Thyroid gland (tissue), 4 donors: ENCODE data around the gene RRP9. TPM values are rescaled to one million over a fixed set of nuclear protein-coding genes. Genes with fewer than 3 reads are reported as not detected.

Source experiments
- DNase-seq, 2 donors: peaks; one replicate each; pipeline ENCODE4 v3.0.0-alpha.2; 2019
- H3K27ac ChIP-seq, 3 donors: fragments of 200-600 bp; sonication (generic); 1 replicate in 2 of 3; 2 replicates in 1 of 3; pipeline ENCODE4 v1.5.1; 2016 to 2019; ENCODE audit warnings: mild to moderate bottlenecking in 1 of 3, moderate library complexity in 1 of 3
- H3K27me3 ChIP-seq: fragments of 200-600 bp; sonication (generic); one replicate; pipeline ENCODE4 v1.5.1; 2019
- H3K36me3 ChIP-seq, 2 donors: fragments of 200-600 bp; sonication (generic); one replicate each; pipeline ENCODE4 v1.5.1; 2016 to 2019
- H3K4me1 ChIP-seq, 2 donors: fragments of 200-600 bp; sonication (generic); one replicate each; pipeline ENCODE4 v1.5.1; 2017 to 2019
- H3K4me3 ChIP-seq, 3 donors: fragments of 200-600 bp; sonication (generic); replicated peaks in 1 of 3; 1 replicate in 2 of 3; 2 replicates in 1 of 3; pipeline ENCODE4 v1.5.1; 2016; ENCODE audit warnings: mild to moderate bottlenecking in 1 of 3
- H3K9me3 ChIP-seq: fragments of 200-600 bp; sonication (generic); one replicate; pipeline ENCODE4 v1.5.1; 2017
- CTCF ChIP-seq, 6 experiments: fragments of 200-600 bp in 3 of 6; fragments of 450-650 bp in 3 of 6; sonication (generic) in 3 of 6; IDR thresholded peaks; one replicate each; pipeline ENCODE4 v1.5.1; 2016 to 2019; ENCODE audit warnings: antibody characterized with exemption in 6 of 6, mild to moderate bottlenecking in 2 of 6, inconsistent platforms in 1 of 6, moderate library complexity in 1 of 6
- POLR2A ChIP-seq, 2 donors: fragments of 450-650 bp; IDR thresholded peaks; one replicate each; pipeline ENCODE4 v1.6.1; 2017; ENCODE audit warnings: antibody characterized with exemption in 2 of 2, mild to moderate bottlenecking in 2 of 2, moderate library complexity in 1 of 2
- WGBS, 2 donors: methylation state at CpG; one replicate each; pipeline ENCODE4 v1.1.5; 2017; 5-methylcytosine and 5-hydroxymethylcytosine counted together
- intact Hi-C: fragments of 100-400 bp; cut with DNase I; formaldehyde crosslinking; loops from one replicate; pipeline ENCODE4 v1.15.1; 2023
- total RNA-seq, 4 donors: library from RNA; depleted of rRNA; stranded (reverse); fragments of >200 nt; gene quantifications; one replicate each; pipeline ENCODE4 v1.2.3, GENCODE V29; 2016

Gene RRP9
- total RNA-seq, 4 donors from 2014 or later, result 7.3 to 14.4 (median 11.9) TPM

- H3K36me3 ChIP-seq, result peaks cover 41 to 44% of the 10 kb centered on the region in 2 donors
- no peak for DNase-seq
- no peaks in the 10 kb centered on the region for H3K27me3 ChIP-seq
- intact Hi-C loops, result no loop called here
- H3K4me3 ChIP-seq, result no peak overlapping the region
- 95 to 97% methylated on average over 24 to 25 of the region's 25 CpGs for WGBS, 2 donors
- peaks cover 5 to 8% of the 10 kb centered on the region in 2 donors for H3K4me1 ChIP-seq
- no peak overlapping the region for H3K27ac ChIP-seq
- TF ChIP-seq CTCF (IDR thresholded peaks at IDR 0.05) (no peak), POLR2A (IDR thresholded peaks at IDR 0.05) (no peak)
- no peaks in the 10 kb centered on the region for H3K9me3 ChIP-seq
Observed at GRCh38 chr3:51935886-51936755, 5.6 kb downstream of the RRP9 start.

GRCh38 chr3:51934991-51935885 lies 6.5 kb downstream of the RRP9 start:
- DNase-seq, result no peak
- H3K27ac ChIP-seq, result no peak overlapping the region
- no peaks in the 10 kb centered on the region for H3K4me1 ChIP-seq
- peaks cover 41 to 44% of the 10 kb centered on the region in 2 donors for H3K36me3 ChIP-seq
- H3K9me3 ChIP-seq, result no peaks in the 10 kb centered on the region
- 89 to 96% methylated on average over 28 of the region's 28 CpGs for WGBS, 2 donors
- no peak overlapping the region for H3K4me3 ChIP-seq
- TF ChIP-seq POLR2A (IDR thresholded peaks at IDR 0.05) (no peak), CTCF (IDR thresholded peaks at IDR 0.05) (no peak)
- H3K27me3 ChIP-seq, result no peaks in the 10 kb centered on the region
- intact Hi-C loops, result no loop called here

GRCh38 chr3:51934139-51934850 lies 7.4 kb downstream of the RRP9 start:
- no peak for DNase-seq
- intact Hi-C loops, result no loop called here
- WGBS, 2 donors, result 94 to 95% methylated on average over 6 to 10 of the region's 11 CpGs
- TF ChIP-seq CTCF (IDR thresholded peaks at IDR 0.05) (no peak), POLR2A (IDR thresholded peaks at IDR 0.05) (no peak)
- Histone ChIP-seq H3K27me3 (no peaks in the 10 kb centered on the region), H3K27ac (no peak overlapping the region), H3K4me1 (no peaks in the 10 kb centered on the region), H3K4me3 (no peak overlapping the region), H3K36me3 (peaks cover 41 to 44% of the 10 kb centered on the region in 2 donors), H3K9me3 (no peaks in the 10 kb centered on the region)

- H3K27ac ChIP-seq, result no peak overlapping the region
- no peaks in the 10 kb centered on the region for H3K27me3 ChIP-seq
- TF ChIP-seq CTCF (IDR thresholded peaks at IDR 0.05), result no peak
- intact Hi-C loops, result no loop called here
- no peak for DNase-seq
- peaks cover 41 to 44% of the 10 kb centered on the region in 2 donors for H3K36me3 ChIP-seq
- no peaks in the 10 kb centered on the region for H3K4me1 ChIP-seq
- no peak overlapping the region for H3K4me3 ChIP-seq
- WGBS, 2 donors, result 93 to 97% methylated on average over 11 to 13 of the region's 13 CpGs
- H3K9me3 ChIP-seq, result no peaks in the 10 kb centered on the region
Observed at GRCh38 chr3:51933471-51934138, 8.1 kb downstream of the RRP9 start.
